ENCODE results near the gene CDK16. TPM values are rescaled to one million over a fixed set of nuclear protein-coding genes. Genes with fewer than 3 reads are reported as not detected.

CDK16 gene
- total and polyA plus RNA-seq, 2 of the 13 experiments (the other 11 are each of a cell fraction or from before 2014, with no cell fraction given) = 64.5 to 225 TPM

DNA sequence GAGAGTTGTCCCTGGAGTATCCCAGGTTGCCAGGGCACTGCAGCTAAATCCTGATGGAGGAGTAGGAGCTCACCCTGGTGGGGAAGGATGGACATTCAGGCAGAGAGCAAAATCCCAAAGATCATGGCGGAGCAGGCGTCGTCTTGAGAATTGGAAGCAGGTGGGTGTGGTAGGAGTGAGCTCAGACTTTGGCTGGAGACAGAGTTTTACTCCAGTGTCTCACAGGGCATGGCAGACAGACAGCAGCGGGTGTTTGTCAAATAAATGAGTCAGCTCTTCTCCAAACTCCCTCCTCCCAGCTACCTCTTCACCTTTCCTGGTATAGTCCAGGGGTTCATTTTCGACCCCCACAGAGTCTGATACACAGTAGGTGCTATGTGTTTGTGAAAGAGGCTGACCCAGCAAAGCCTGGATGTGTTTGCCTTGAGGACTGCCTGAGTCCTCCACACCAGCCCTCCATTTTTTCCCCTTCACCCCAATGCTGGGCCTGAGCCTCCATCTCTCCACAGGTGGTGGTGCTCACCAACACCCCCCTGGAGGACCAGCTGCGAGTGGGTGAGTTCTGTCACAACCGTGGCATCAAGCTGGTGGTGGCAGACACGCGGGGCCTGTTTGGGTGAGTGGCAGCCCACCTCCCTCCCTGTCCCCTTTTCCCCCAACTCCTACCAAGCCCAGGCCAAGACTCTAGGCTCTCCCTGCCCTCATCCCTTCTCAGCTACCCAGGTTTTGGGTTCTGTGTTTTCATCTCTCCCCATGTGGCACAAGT lies 17.9 kb upstream of the CDK16 start (continued):
- TF ChIP-seq SPEN (CRISPR knock-in tag; IDR thresholded peaks at IDR 0.05; ENCODE audit: low read depth) (no peak), GPBP1L1 (CRISPR knock-in tag; IDR thresholded peaks at IDR 0.05) (no peak), BCL3 (CRISPR knock-in tag; IDR thresholded peaks at IDR 0.05) (no peak), ZMYM4 (CRISPR knock-in tag; IDR thresholded peaks at IDR 0.05) (no peak), ZSCAN31 (CRISPR knock-in tag; IDR thresholded peaks at IDR 0.05; ENCODE audit: low read depth) (no peak), HDAC1 (CRISPR knock-in tag; IDR thresholded peaks at IDR 0.05) (no peak), ZNF331 (CRISPR knock-in tag; IDR thresholded peaks at IDR 0.05) (no peak)
- TF ChIP-seq, protein P1, sequence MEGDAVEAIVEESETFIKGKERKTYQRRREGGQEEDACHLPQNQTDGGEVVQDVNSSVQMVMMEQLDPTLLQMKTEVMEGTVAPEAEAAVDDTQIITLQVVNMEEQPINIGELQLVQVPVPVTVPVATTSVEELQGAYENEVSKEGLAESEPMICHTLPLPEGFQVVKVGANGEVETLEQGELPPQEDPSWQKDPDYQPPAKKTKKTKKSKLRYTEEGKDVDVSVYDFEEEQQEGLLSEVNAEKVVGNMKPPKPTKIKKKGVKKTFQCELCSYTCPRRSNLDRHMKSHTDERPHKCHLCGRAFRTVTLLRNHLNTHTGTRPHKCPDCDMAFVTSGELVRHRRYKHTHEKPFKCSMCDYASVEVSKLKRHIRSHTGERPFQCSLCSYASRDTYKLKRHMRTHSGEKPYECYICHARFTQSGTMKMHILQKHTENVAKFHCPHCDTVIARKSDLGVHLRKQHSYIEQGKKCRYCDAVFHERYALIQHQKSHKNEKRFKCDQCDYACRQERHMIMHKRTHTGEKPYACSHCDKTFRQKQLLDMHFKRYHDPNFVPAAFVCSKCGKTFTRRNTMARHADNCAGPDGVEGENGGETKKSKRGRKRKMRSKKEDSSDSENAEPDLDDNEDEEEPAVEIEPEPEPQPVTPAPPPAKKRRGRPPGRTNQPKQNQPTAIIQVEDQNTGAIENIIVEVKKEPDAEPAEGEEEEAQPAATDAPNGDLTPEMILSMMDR (CRISPR knock-in tag; IDR thresholded peaks at IDR 0.05) = peak; percentile 20

Data from HepG2 (cell line).